NCI-H187 treated with DMSO at 0.1 percent for 48 hours (cell line): ENCODE data around the gene XYLT2.

ENCODE experiments used
- DNase-seq: peaks from one replicate; lab custom pipeline; 2025; lab: John Stamatoyannopoulos, UW

The XYLT2 gene

GRCh38 chr17:50363217-50364060 lies 17.5 kb downstream of the XYLT2 start:
- DNase-seq, result no peak

GRCh38 chr17:50364061-50364458 lies 18.1 kb downstream of the XYLT2 start:
- no peak for DNase-seq

- no peak for DNase-seq
Observed at GRCh38 chr17:50364715-50365114, 18.8 kb downstream of the XYLT2 start.

GRCh38 chr17:50365165-50365564 lies 19.2 kb downstream of the XYLT2 start:
- DNase-seq, result no peak

DNA sequence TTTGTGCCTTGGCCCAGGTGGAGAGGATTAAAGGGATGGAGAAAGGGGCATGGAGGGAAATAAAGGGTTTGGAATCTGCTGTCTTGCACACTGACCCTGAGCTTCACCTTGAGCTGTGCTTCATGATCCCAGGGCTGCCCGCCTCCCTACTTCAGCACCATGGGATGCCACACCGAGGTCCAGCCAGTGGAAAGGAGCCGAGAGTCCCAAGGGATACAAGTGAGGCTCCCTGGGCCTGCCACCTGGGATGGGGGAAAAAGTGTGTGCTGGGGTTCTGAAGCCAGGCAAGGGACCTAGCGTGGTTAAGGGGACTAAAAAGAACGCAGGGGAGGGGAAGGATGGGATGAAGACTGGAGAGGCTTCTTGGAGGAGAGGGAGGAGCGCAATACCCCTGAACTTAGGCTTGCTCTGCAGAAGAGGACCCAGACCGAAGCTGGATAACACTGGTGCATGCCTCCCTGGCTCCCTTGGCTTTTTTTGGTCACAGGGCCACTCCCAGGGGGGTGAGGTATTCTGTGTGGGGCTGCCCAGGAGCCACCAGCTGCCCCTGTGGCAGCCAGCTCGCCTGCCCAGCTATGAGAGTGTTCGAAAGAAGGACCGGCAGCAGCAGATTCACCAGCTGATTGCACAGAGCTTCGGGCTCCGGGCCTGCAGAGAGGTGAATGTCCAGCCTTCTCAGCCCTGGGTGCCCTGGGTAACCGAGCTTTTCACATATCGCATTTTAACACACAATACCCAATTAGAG lies 19.9 kb downstream of the XYLT2 start:
- no peak for DNase-seq

DNA sequence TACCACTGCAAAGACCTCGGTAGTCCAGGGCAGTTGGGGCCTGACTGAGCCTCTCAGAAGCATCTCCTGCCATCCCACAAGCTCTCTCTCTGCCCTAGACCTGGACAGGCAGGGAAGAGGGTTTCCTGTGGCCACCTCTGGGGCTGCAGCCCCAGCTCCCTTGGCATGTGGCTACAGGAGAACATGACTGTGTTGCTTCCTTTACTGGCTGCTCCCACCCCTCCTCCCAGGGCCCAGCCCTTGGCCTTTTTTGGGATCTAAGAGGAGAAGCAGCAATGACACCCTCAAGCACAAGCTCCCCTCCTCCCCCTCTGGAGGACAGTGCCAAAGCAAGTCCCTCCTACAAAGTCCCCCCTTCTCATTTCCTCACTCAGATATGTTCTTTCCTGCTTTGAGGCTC lies 21.5 kb downstream of the XYLT2 start:
- no peak for DNase-seq

- no peak for DNase-seq
Observed at GRCh38 chr17:50370052-50370451, 24.1 kb downstream of the XYLT2 start.

- no peak for DNase-seq
Observed at GRCh38 chr17:50371526-50371925, 25.6 kb downstream of the XYLT2 start.

DNA sequence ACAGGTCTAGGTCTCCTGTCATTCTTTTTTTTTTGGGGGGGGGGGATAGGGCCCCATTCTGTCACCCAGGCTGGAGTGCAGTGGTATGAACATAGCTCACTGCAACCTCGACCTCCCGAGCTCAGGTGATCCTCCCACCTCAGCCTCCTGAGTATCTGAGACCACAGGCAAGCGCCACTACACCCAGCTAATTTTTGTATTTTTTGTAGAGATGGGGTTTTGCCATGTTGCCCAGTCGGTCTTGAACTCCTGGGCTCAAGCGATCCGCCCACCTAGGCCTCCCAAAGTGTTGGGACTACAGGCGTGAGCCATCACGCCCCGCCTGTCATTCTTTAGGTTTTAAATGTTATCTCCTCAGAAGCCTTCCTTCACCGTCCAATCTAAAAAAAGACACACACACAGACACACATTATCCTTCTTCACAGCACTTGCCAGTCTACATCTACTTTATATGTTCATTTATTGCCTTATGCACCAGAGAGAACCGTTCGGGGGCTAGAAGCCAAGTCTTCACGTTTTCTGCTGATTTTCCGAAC lies 26.4 kb downstream of the XYLT2 start:
- DNase-seq, result no peak

GRCh38 chr17:50372758-50373556 lies 27.0 kb downstream of the XYLT2 start, which contains the start of the genes EME1 and MRPL27:
Gene EME1, plus strand, starts transcription at chr17:50373229. Its CDS starts 1,980 bp downstream, at chr17:50375209.
Gene MRPL27, minus strand, starts transcription at chr17:50373184. Its CDS starts 14 bp downstream, at chr17:50373170.
- DNase-seq, result peak; percentile 86

GRCh38 chr17:50373705-50374104 lies 27.8 kb downstream of the XYLT2 start:
- DNase-seq, result no peak

DNA sequence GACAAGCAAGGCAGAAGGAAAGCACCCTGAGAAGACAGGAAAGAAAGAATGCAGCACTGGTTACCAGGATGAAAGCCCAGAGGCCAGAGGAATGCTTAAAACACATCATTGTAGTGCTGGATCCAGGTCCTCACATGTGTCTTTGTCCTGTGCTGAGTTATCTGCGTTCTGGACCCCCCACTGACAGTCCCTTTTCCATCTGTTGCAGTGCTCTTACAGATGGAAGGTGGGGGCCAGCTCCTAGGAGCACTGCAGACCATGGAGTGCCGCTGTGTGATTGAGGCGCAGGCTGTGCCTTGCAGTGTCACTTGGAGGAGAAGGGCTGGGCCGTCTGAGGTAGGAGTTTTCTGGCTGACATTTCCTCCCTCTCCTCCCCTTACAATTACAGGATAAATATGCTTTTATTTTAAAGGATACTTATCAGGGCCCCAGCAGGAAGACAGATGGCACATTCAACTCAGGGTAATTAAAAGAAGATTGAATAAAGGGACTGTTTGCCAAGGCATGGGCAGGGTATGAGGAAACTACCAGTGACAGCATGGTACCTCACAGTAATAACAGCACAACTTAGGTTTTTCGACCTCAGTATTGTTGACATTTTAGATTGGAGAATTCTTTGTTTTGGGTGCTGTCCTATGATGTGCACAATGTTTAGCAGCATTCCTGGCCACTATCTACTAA lies 30.1 kb downstream of the XYLT2 start:
- no peak for DNase-seq

- DNase-seq, result no peak
Observed at GRCh38 chr17:50379351-50380132, 33.6 kb downstream of the XYLT2 start.

DNA sequence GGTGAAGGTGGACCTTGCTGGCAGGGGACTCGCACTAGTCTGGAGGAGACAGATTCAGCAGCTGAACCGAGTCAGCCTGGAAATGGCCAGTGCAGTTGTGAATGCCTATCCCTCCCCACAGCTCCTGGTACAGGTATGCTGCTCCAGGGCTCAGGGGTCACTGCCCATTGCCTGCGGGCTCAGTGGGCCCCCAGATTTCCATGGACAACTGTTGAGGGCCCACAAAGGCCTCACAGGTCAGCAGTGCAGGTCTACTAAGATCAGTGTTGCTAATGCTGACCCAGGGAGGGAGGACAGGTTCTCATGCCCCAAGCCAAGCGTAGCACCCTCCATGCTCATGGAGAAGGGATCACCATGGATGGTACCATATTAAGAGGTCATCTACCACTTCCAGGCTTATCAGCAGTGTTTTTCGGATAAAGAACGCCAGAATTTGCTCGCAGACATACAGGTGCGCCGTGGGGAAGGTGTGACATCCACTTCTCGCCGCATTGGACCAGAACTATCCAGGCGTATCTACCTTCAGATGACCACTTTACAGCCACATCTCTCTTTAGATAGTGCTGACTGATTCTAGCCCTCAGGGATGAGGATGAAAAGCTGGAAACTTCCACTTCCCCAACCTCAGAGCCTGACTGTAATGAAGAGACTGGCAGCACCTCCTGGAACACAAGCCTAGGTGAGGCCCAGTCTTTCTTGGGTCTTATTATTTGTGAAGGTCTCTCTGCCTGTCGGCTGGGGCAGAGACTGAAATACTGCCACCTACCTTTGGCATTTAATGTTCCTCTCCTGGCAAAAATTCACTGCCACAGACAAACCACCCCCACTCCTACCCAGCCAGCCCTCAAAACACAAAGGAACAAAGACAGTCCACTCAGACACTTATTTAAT lies 34.7 kb downstream of the XYLT2 start:
- DNase-seq, result no peak

DNA sequence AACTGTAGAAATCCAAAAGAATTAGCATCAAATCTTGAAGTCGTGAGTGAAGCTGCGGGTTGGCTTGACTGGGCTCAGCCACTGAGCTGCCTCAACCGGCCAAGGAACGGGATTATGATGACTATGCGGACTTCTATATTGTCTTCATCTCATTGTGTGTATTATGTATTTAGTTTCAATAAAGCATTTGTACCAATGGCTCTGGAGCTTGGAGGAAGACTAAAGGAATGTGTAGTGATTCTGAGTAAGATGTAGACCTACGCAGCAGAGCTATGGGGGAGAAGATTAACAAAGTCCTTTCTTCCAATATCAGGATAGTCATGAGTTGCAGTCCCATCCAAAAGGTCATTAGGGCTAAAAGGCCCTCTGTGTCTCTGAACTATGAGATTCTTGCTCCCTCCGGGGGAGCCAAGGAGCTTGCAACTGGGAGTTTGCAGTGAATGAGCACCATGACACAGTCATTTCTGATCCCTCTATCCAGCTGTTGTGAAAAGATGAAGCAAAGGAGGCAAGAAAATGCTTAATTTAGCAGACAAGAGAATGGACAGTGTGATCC lies 35.4 kb downstream of the XYLT2 start:
- DNase-seq, result no peak

DNA sequence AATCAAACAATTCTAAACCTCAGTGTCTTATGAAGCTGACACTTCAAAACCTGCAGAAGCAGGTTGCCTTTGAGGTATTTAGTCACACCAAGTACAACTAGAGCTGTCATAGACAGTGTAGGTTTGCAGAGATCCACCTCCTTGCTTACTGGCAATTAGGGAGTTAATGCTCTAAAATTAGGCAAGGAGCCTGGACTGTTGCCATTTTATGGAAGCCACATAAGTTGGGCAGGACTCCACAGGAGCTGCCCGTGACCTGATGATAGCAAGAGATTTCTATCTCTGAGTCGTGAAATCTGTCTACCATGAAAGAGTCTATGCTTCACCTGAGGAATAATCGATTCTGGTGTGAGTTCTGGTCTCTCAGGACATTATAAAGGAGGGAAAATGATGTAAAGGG lies 36.0 kb downstream of the XYLT2 start:
- no peak for DNase-seq

- DNase-seq, result no peak
Observed at GRCh38 chr17:50382931-50383330, 37.0 kb downstream of the XYLT2 start.

DNA sequence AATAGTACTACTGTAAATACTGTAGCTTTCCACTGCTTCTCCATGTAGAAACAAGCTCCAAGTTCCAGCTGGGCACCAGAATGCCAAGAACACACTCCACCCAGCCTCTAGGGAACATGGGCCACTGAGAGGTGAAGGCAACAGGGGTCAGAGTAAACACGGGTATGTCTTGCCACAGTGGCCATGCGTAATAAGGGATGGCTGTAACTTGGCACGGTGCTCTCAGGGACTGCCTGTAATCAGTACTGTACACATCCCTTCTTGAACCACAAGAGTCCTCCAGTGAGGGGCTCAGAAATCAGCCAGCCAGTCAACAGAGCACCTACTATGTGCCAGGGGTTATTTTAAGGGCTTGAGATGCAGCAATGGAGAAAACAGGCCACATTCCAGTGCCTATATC lies 40.6 kb downstream of the XYLT2 start:
- DNase-seq, result no peak

DNA sequence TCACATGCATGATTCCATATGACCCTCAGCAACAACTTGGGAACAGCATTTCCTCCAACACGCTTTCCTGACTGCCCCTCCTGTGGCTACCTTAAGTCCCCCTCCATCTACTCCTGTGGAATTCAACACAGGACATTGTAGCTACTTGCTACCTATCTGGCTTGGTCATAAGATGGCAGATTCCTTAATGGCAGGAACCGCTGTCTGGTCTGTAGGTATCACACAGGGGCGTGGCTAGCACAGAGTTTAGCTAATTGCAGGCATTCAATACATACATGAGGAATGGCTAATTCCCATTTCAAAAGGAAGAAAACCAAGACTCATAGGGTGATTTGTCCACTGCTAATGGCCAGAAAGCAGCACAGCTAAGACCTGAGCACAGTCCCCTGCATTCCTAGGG lies 42.8 kb downstream of the XYLT2 start:
- no peak for DNase-seq
